GM12873 (cell line): ENCODE data around the gene ASTN2.

ENCODE experiments used
- CTCF ChIP-seq: IDR thresholded peaks from 2 replicates; pipeline ENCODE4 v1.5.1; 2012; ENCODE audit warnings: low read depth, mild to moderate bottlenecking, moderate library complexity, low read length, control low read depth; ENCODE audit not compliant: insufficient read depth; ENCODE audit errors: missing control alignments

Gene ASTN2

DNA sequence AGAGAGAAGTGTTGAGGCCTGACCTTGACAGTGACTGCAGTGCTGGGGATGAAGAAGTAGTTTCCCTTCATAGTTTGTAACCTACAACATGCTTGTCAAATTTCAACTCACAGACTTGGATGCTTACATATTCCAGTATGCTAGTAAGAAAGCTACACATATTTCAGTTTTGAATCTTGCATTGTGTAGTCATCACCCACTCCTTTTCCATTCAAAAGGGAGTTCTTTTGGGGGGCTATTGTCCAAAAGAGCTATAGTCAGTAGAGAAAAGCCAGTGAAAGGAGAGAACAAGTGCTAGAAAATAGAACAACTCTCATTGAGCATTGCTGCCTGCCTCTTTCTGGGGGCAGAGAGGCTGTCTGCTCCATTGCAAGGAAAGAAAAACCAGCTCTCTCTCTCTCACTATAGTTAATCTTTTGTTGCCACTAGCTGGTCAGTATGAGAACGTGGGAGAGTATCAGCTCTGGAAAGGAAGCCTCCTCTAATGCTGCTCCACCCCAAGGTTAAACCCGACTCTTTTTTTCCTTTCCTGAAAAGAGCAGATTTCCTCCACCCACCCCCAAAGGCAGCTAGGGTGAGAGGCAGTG lies 7.3 kb downstream of the ASTN2 start:
- no peak for TF ChIP-seq CTCF

DNA sequence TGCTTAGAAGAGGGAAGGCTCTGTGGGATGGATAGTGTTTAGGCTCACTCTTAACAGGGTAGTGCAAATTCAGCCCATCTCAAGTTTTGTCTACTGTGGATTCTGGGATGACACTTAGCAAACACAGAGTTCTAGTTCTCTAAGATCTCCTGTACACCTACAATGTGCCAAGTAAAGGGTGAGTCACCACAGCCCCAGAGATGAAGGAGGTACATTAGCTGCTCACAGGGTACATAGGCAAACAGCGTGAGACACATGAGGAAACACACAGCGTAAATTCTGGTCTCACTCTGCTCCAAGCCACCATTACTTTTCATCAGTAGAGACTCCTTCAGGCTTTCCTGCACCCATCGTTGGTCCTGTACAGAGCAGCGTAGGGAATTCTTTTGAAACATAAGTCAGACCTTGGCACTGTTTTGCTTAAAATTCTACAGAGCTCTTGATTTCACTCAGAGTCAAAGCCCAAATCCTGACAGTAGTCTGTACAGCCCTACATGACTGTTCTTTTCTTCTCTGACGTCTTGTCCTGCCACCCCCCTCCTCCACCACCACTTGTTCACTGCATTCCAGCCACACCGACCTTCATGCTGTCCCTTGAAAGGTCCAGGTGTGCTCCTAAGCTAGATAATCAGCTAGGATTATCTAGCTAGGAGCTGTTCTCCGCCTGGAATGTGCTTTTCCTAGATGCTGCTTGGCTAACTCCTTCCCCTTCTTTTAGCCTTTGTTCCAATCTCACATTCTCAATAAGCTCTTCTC lies 8.7 kb downstream of the ASTN2 start:
- TF ChIP-seq CTCF: no peak

DNA sequence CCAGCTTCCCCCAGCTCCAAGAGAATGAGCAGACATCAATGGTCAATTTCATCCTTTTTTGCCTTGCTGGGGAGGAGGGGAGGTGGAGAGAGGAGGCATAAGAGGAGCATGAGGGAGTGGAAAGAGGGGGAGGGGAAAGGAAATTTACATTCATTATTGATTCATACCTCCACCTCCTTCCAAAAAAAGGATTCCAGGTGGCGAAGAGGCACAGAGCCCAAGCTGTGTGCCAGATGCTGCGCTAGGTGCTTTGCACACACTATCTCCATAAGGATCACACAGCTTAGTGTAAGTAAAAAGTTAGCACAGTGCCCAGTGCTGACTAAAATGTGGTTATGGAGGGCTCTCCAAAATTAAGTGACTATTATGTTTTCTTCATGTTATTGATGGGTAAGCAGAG lies 11.0 kb downstream of the ASTN2 start:
- no peak for TF ChIP-seq CTCF

GRCh38 chr9:117403403-117403811 lies 11.4 kb downstream of the ASTN2 start:
- no peak for TF ChIP-seq CTCF

DNA sequence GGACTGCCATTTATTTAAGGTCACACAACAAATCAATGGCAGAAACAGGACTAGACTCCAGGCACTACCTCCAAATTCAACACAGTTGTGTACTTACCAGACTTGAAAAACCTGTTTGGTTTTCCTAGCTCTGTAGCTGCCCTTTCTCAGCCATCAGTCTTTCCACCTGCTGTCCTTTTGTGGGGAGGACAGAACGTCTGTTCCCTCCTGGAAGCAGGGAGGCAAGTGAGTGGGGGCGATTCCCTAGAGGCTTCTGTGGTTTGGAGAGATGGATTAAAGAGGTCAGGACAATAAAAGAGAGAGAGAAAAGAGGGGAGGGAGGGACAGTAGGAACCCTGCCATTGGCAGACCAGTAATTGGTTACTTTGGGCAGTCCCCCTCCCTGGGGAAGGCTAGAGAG lies 14.7 kb downstream of the ASTN2 start:
- no peak for TF ChIP-seq CTCF

DNA sequence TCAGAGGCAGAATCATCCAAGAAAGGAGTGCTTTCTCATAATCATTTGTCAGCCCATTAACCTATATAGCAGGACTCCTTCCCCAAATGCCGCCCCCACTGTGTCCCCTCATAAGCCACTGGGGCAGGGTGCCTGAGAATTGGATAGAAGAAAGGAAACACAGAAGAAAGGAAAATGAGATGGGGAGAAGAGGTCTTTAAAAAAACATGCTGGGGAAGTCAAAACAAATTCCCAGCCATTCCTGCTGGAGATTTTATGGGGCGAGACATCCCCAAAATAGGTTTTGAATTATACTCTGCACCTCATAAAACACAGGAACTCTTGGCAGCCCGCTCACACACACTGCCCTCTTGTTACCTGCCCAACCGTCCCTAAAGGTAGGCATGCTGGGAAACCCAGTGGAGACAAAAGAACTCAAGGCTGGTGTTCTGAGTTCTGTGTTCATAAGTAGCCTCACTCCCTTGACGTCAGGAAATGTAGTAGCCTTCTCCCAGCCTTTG lies 19.7 kb downstream of the ASTN2 start:
- TF ChIP-seq CTCF: no peak

DNA sequence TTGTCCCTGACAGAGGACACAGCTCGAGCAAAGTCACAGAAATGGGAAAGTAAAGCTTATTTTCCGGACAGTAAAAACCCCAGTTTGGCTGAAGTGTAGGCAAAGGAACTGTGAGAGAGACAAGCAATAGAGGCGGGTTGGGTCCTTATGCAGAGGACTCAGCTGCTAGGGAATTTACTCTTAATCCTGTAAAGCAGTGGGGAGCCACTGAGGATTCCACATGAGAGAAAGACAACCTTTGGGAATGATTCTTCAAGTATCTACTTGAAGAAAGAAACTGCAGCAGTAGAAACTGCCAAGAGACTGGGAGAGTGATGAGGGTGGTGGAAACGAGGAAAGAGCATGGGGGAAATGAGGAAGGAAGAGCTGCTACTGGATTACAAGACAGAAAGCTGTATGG lies 20.2 kb downstream of the ASTN2 start:
- TF ChIP-seq CTCF: no peak
